Stomach (tissue), 4 donors: ENCODE results near the gene AADACL4.

Experiments
- CTCF ChIP-seq, 7 experiments: fragments of 450-650 bp in 4 of 7; fragments of 200-600 bp in 3 of 7; sonication (generic) in 3 of 7; IDR thresholded peaks; one replicate each; pipeline ENCODE4 v1.5.1; 2016 to 2019; ENCODE audit warnings: antibody characterized with exemption in 7 of 7, control low read depth in 2 of 7, mild to moderate bottlenecking in 1 of 7
- EP300 ChIP-seq: sonication (generic); formaldehyde crosslinking; IDR thresholded peaks from one replicate; pipeline ENCODE4 v1.6.1; 2017; ENCODE audit warnings: antibody characterized with exemption
- POLR2A ChIP-seq, 4 donors: fragments of 450-650 bp; IDR thresholded peaks; one replicate each; pipeline ENCODE4 v1.6.1; 2016; ENCODE audit warnings: antibody characterized with exemption in 4 of 4, control low read depth in 2 of 4, mild to moderate bottlenecking in 1 of 4, moderate library complexity in 1 of 4
- POLR2AphosphoS5 ChIP-seq, 3 donors: sonication (generic); formaldehyde crosslinking; IDR thresholded peaks; one replicate each; pipeline ENCODE4 v1.6.1; 2016; ENCODE audit warnings: antibody characterized with exemption in 3 of 3

- TF ChIP-seq CTCF (IDR thresholded peaks at IDR 0.05) (no peak), POLR2A (IDR thresholded peaks at IDR 0.05) (no peak), EP300 (no peak), POLR2AphosphoS5 (IDR thresholded peaks at IDR 0.05) (no peak)
These were observed 10.2 kb downstream of the AADACL4 start for GRCh38 chr1:12654004-12654567.
